Vagina (tissue), 2 donors: ENCODE data around the gene RALGPS2. TPM values are rescaled to one million over a fixed set of nuclear protein-coding genes. Genes with fewer than 3 reads are reported as not detected.
"Not testable (repeated sequence)": the region's sequence is repeated elsewhere in the genome, so short reads cannot be mapped to it uniquely, and the experiment has no call there.

Source experiments
- DNase-seq, 2 donors: peaks; one replicate each; pipeline ENCODE4 v3.0.0-alpha.2; 2017; ENCODE audit errors: extremely low spot score in 2 of 2
- H3K27ac ChIP-seq: fragments of 200-600 bp; sonication (generic); one replicate; pipeline ENCODE4 v1.5.1; 2019
- H3K27me3 ChIP-seq: fragments of 200-600 bp; sonication (generic); one replicate; pipeline ENCODE4 v1.5.1; 2019
- H3K36me3 ChIP-seq, 2 donors: fragments of 200-600 bp; sonication (generic); one replicate each; pipeline ENCODE4 v1.5.1; 2017 to 2019
- H3K4me1 ChIP-seq: fragments of 200-600 bp; sonication (generic); one replicate; pipeline ENCODE4 v1.5.1; 2019
- H3K4me3 ChIP-seq, 2 donors: fragments of 200-600 bp; sonication (generic); 1 replicate in 1 of 2; 2 replicates in 1 of 2; pipeline ENCODE4 v1.5.1; 2016 to 2019
- H3K9me3 ChIP-seq: fragments of 200-600 bp; sonication (generic); one replicate; pipeline ENCODE4 v1.5.1; 2019
- POLR2A ChIP-seq, 2 donors: fragments of 450-650 bp; IDR thresholded peaks; one replicate each; pipeline ENCODE4 v1.6.1; 2017; ENCODE audit warnings: antibody characterized with exemption in 2 of 2, mild to moderate bottlenecking in 2 of 2, moderate library complexity in 2 of 2
- POLR2AphosphoS5 ChIP-seq, 2 donors: sonication (generic); formaldehyde crosslinking; IDR thresholded peaks; one replicate each; pipeline ENCODE4 v1.9.0; 2017; ENCODE audit warnings: antibody characterized with exemption in 2 of 2, mild to moderate bottlenecking in 2 of 2, low read depth in 1 of 2; ENCODE audit not compliant: insufficient read depth in 1 of 2
- intact Hi-C: fragments of 100-400 bp; cut with DNase I; formaldehyde crosslinking; loops from one replicate; pipeline ENCODE4 v1.15.1; 2023
- total RNA-seq: library from RNA; depleted of rRNA; stranded (reverse); fragments of >200 nt; gene quantifications from one replicate; pipeline ENCODE4 v1.2.3, GENCODE V29; 2016
- TF ChIP-seq, protein P1 (sequence below), 3 experiments: fragments of 450-650 bp in 2 of 3; fragments of 200-600 bp in 1 of 3; sonication (generic) in 1 of 3; IDR thresholded peaks; one replicate each; pipeline ENCODE4 v1.5.1; 2017 to 2019; ENCODE audit warnings: antibody characterized with exemption in 3 of 3, mild to moderate bottlenecking in 2 of 3, moderate library complexity in 2 of 3

The RALGPS2 gene
- total RNA-seq, 1 donor from 2014 or later, result 20.4 TPM

- no peaks in the 10 kb centered on the region for H3K9me3 ChIP-seq
- H3K27me3 ChIP-seq, result no peaks in the 10 kb centered on the region
- H3K4me1 ChIP-seq, result no peaks in the 10 kb centered on the region
- no peak for DNase-seq
- no peak overlapping the region for H3K4me3 ChIP-seq
- intact Hi-C loops, result no loop called here
- no peaks in the 10 kb centered on the region for H3K36me3 ChIP-seq
- TF ChIP-seq POLR2A (IDR thresholded peaks at IDR 0.05) (no peak), POLR2AphosphoS5 (IDR thresholded peaks at IDR 0.05; ENCODE audit: insufficient read depth in 1 of 2, low read depth in 1 of 2) (no peak)
- TF ChIP-seq, protein P1, sequence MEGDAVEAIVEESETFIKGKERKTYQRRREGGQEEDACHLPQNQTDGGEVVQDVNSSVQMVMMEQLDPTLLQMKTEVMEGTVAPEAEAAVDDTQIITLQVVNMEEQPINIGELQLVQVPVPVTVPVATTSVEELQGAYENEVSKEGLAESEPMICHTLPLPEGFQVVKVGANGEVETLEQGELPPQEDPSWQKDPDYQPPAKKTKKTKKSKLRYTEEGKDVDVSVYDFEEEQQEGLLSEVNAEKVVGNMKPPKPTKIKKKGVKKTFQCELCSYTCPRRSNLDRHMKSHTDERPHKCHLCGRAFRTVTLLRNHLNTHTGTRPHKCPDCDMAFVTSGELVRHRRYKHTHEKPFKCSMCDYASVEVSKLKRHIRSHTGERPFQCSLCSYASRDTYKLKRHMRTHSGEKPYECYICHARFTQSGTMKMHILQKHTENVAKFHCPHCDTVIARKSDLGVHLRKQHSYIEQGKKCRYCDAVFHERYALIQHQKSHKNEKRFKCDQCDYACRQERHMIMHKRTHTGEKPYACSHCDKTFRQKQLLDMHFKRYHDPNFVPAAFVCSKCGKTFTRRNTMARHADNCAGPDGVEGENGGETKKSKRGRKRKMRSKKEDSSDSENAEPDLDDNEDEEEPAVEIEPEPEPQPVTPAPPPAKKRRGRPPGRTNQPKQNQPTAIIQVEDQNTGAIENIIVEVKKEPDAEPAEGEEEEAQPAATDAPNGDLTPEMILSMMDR (IDR thresholded peaks at IDR 0.05), result no peak
- no peak overlapping the region for H3K27ac ChIP-seq
Observed at GRCh38 chr1:178847396-178847849, 122.4 kb downstream of the RALGPS2 start.

- DNase-seq, H3K4me1 ChIP-seq, H3K4me3 ChIP-seq, H3K36me3 ChIP-seq, intact Hi-C loops, H3K27me3 ChIP-seq, H3K27ac ChIP-seq, H3K9me3 ChIP-seq: not testable (repeated sequence)
Observed at GRCh38 chr1:178847919-178848318, 122.9 kb downstream of the RALGPS2 start.

GRCh38 chr1:178849918-178850317, 124.9 kb downstream of the RALGPS2 start:
- H3K4me3 ChIP-seq, result no peak overlapping the region
- TF ChIP-seq, protein P1 (IDR thresholded peaks at IDR 0.05), result no peak
- no peak for TF ChIP-seq POLR2A (IDR thresholded peaks at IDR 0.05)
- TF ChIP-seq POLR2AphosphoS5 (IDR thresholded peaks at IDR 0.05; ENCODE audit: insufficient read depth in 1 of 2, low read depth in 1 of 2), result no peak
- no peaks in the 10 kb centered on the region for H3K27me3 ChIP-seq
- H3K4me1 ChIP-seq, result no peaks in the 10 kb centered on the region
- H3K27ac ChIP-seq, result no peak overlapping the region
- DNase-seq, result no peak
- no peaks in the 10 kb centered on the region for H3K36me3 ChIP-seq
- intact Hi-C loops, result no loop called here
- no peaks in the 10 kb centered on the region for H3K9me3 ChIP-seq

DNA sequence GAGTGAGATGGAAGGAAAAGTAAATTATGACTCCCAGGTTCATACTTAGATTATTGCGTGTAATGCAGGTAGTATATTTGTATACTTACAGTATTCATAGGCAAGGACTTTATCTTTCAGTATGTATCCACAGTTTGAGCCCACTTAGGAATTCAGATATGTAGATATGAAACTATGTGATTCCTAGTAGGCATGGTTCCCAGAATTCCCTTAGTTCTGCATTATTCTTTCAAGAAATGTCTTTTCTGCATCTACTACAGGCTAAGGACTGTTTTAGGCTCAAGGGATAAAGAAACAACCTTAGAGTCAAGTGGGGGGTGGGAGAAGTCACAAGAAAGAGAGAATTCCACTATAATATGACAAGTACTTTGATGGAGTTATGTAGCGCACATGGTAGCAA, 132.1 kb downstream of the RALGPS2 start:
- Histone ChIP-seq H3K4me3 (no peak overlapping the region), H3K9me3 (no peaks in the 10 kb centered on the region), H3K27me3 (no peaks in the 10 kb centered on the region), H3K36me3 (no peaks in the 10 kb centered on the region), H3K27ac (no peak overlapping the region), H3K4me1 (no peaks in the 10 kb centered on the region)
- no peak for DNase-seq
- intact Hi-C loops, result no loop called here
- TF ChIP-seq POLR2A (IDR thresholded peaks at IDR 0.05) (no peak), POLR2AphosphoS5 (IDR thresholded peaks at IDR 0.05; ENCODE audit: insufficient read depth in 1 of 2, low read depth in 1 of 2) (no peak)
- TF ChIP-seq, protein P1 (IDR thresholded peaks at IDR 0.05), result no peak

DNA sequence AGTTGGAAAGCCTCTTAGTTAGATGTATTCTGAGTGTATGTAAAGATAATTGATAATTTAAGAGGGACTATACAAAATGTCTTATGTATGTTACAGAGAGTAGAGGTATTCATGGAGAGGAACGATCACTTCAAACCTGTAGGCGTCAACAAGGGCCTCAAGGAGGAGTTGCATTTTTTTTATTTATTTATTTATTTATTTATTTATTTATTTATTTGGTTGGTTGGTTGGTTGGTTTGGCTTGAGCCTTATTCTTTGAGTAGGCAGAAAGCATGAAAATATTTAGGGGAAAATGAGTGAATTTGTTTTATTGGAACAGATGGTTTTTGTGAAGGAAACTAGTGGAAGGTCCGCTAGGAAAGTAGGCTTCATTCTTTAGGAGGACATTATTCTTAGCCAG, 137.4 kb downstream of the RALGPS2 start:
- Histone ChIP-seq H3K27me3 (no peaks in the 10 kb centered on the region), H3K27ac (no peak overlapping the region), H3K9me3 (no peaks in the 10 kb centered on the region), H3K4me3 (no peak overlapping the region), H3K36me3 (peaks cover 0 to 5% of the 10 kb centered on the region in 2 donors), H3K4me1 (no peaks in the 10 kb centered on the region)
- intact Hi-C loops, result no loop called here
- no peak for DNase-seq
- TF ChIP-seq, protein P1 (IDR thresholded peaks at IDR 0.05), result no peak
- TF ChIP-seq POLR2A (IDR thresholded peaks at IDR 0.05), result no peak
- no peak for TF ChIP-seq POLR2AphosphoS5 (IDR thresholded peaks at IDR 0.05; ENCODE audit: insufficient read depth in 1 of 2, low read depth in 1 of 2)

- Histone ChIP-seq H3K36me3 (peaks cover 0 to 5% of the 10 kb centered on the region in 2 donors), H3K27me3 (no peaks in the 10 kb centered on the region), H3K4me1 (no peaks in the 10 kb centered on the region), H3K4me3 (no peak overlapping the region), H3K27ac (no peak overlapping the region), H3K9me3 (no peaks in the 10 kb centered on the region)
- no peak for TF ChIP-seq POLR2AphosphoS5 (IDR thresholded peaks at IDR 0.05; ENCODE audit: insufficient read depth in 1 of 2, low read depth in 1 of 2)
- TF ChIP-seq POLR2A (IDR thresholded peaks at IDR 0.05), result no peak
- TF ChIP-seq, protein P1 (IDR thresholded peaks at IDR 0.05), result no peak
- no peak for DNase-seq
- intact Hi-C loops, result no loop called here
Observed at GRCh38 chr1:178862864-178863263, 137.8 kb downstream of the RALGPS2 start.
